SHP77 treated with DMSO at 0.1 percent for 48 hours (cell line): ENCODE results near the gene C10orf95.
"Not testable (repeated sequence)": the region's sequence is repeated elsewhere in the genome, so short reads cannot be mapped to it uniquely, and the experiment has no call there.

ENCODE experiments used
- DNase-seq: peaks from one replicate; lab custom pipeline; 2025; lab: John Stamatoyannopoulos, UW

The C10orf95 gene

DNA sequence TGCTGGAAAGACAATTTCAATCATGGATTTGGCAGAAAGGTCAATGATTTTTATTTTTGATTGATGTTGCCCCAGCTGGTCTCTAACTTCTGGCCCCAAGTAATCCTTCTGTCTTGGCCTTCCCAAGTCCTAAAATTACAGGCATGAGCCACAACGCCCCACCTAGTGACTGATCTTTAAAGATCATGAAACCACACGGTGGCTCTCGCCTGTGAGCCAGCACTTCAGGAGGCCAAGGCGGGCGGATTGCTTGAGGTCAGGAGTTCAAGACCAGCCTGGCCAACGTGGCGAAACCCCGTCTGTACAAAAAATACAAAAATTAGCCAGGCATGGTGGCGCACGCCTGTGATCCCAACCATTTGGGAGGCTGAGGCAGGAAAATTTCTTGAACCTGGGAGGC lies 12.6 kb upstream of the C10orf95 start:
- no peak for DNase-seq

DNA sequence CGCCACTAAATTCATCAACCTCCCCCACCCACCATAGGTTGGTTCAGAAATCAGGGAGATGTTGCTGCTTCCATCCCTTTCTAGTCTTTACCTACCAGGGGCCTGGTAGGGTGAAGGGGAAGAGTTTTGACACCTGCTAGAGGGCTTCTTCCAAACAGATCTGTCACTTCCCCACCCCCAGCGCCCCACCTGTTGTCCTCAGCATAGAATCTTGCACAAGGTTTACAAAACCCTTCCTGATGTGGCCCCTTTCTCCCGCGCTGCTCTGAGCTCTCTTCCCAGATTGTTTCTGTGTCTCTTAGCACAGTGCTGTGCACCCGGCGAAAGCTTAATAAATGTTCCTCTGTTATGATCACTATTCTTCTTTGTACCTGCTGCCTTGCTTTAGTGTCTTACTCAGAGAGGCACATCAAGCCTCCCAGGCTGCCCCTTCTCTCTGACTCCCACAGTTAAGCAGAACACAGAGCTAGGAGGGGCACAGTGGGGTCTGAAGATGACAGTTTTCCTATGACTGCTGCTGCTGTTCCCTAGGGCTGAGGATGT lies 11.2 kb upstream of the C10orf95 start:
- no peak for DNase-seq

DNA sequence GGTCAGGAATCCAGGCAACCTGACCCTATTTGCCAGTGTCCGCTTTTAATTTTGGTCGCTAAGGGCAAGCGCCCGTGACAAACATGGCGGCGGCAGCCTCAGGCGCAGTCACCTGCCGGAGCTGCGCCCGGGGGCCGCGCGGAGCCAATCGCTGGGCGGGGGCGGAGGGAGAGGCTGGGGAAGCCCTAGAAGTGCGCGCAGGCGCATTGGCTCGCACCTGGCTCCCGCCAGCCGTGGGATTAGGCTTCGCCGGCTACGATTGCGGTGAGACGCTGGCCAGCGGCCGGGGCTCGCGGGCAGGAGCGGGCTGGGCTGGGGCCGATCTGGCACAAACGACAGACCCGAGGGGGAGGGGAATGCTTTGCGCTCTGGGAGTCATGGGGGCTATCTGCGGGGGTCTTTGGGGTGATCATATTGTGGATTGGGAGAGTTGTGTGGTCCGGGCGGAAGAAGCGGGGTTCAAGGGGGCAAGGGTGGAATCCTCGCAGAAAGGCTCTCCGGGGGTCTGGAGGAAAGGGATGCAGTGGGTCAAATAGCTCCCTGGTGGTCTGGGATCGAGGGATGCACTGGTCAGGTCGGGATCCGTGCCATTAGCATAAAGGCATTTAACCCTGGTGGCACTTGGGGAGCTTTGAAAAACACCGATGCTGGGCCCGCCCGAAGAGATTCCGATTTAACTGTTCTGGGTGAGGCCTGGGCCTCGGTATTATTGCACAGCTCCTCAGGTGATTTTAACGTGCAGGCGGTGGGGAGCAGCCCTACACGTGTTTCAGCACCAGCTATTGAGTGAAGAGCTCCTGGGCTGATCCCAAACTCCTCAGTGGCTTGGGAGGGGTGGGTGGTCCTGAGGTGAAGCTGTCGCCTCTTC lies 10.1 kb upstream of the C10orf95 start:
- peak; percentile 85 for DNase-seq

DNA sequence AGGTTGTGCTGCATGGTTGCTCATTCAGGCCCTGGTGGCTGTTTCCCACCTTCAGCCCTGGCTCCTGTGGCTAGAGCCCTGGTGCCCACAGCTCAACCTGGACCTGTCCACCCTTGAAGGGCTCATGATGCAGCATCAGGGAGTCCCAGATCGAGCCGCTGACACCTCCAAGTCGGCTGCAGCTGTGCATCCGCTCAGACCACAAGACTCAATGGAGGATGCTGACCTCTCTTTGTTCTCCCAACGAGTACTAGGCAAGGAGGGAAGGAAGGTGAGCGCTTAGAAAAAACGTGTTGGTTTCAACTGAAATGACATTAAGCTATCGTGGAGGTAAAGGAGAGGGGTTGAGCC lies 9.5 kb upstream of the C10orf95 start:
- DNase-seq: peak; percentile 85

DNA sequence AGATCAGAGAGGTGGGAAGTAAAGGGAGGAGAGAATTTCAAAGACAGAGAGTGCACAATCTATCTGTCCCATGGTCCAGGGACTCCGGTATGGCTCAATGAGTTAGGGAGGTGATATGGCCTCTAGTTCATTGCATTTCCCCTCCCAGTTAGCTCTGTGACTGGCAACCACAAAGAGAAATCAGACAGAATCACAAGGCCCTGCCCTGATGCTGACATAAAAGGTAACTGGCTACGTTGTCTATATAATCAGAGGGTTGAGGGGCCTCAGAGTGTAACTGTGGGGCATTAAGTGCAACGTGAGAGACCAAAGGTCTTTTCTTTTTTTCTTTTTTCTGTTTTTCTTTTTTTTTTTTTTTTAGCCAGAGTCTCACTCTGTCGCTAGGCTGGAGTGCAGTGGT lies 7.3 kb upstream of the C10orf95 start:
- DNase-seq: no peak

DNA sequence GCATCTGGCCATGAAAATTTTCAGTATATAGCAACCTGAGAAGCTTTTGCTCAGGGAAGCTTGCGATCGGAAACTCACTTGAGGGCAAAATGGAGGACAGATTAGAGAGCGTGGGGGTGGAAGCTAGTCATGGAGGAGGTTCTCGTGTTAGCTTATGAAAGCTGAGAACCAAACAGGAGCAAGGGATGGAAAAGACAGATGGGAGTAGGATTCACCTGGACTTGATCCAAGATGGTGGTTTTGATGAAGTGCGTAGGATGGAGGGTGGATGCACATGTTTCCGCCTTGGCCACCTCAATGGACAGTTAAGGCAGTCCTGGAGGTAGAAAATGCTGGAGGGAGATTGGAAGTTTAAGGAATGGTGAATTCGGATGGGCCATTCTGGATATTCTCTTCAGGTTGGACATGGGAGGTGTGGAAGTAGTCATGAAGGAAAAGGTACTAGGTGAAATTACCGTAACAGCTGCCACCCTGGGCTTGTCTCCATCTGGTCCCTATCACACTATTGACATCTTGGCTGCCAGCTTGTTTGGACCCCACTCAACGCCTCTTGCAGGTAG lies 6.3 kb upstream of the C10orf95 start:
- no peak for DNase-seq

DNA sequence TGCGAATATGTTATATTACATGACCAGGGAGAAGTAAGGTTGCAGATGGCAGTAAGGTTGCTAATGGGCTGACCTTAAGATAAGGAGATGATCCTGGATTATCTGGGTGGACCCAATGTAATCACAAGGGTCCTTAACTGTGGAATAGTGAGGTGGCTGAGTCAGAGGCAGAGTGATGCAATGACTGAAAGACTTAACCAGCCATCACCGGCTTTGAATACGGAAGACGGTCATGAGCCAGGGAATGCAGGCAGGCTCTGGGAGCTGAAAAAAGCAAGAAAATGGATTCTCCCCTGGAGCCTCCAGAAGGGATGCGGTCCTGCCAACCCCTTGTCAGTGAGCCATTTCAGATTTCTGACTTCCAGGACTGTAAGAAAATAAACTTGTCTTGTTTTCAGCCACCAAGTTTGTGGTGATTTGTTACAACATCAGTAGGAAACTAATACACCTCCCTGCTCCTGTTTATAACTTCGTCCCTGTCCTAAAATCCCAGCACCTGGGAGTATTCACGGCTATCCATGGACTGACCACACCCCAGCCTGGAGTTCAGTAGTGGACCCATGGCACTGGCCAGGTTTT lies 4.6 kb upstream of the C10orf95 start:
- DNase-seq: no peak

DNA sequence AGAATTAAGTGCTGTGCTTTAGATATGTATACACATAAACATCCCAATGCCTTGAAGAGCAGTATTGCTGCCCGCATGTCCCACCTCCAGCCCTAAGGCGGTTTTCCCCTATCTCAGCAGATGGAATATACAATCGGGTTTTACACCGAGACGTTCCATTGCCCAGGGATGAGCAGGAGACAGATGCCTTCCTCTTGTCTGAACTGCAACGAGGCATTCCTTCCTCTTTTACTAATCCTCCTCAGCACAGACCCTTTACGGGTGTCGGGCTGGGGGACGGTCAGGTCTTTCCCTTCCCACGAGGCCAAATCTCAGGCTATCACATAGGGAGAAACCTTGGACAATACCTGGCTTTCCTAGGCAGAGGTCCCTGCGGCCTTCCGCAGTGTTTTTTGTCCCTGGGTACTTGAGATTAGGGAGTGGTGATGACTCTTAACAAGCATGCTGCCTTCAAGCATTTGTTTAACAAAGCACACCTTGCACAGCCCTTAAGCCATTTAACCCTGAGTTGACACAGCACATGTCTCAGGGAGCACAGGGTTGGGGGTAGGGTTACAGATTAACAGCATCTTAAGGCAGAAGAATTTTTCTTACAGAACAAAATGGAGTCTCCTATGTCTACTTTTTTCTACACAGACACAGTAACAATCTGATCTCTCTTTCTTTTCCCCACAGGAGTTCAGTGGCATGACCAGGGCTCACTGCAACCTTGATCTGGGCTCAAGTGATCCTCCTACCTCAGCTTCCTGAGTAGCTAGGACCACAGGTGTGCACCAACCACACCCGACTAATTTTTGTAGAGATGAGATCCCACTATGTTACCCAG lies 3.5 kb upstream of the C10orf95 start:
- not testable (repeated sequence) for DNase-seq

DNA sequence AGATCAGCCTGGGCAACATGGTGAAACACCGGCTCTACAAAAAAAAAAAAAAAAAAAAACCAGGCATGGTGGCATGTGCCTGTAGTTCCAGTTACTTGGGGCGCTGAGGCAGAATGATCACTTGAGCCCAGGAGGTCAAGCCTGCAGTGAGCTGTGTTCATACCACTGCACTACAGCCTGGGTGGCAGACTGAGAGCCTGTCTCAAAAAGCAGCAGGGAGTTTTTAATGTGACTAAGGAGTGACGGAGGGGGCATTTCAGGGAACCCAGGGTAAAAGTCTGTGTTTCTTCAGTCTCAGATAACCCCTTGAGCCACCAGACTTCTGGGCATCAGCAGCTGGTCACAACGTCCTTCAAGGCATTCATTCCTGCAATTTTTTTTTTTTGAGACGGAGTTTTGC lies 2.2 kb upstream of the C10orf95 start:
- DNase-seq: no peak

DNA sequence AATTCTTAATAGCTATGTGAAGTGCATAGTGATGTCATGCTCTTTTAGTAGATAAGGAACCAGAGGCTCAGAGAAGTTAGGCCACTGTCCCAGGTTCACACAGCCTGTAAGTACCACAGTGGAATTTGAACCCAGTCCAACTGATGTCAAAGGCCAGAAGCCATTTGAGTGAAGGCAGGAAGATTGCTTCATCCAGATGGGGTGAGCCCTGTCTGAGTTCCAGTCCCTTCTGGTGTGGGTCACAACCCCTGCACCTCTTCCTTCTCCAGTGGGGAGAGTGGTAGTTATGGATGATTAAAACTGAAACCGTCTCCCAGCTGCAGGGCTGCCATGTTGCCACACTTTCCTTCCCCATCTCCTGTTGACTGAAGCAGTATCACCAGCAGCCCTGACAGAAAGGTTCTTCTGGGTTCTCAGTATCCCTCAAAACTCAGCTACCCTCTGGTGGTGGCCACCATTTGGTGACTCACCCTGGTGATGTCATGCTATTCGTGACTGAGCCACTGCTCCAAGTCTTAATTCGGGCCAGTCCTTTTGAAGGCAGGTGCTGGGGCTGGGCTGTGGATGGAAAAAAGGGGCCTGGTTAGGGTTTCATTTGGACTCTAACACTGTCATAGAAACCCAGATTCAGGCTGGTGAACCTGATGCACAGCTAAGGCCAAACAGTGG lies 1.5 kb upstream of the C10orf95 start:
- no peak for DNase-seq

DNA sequence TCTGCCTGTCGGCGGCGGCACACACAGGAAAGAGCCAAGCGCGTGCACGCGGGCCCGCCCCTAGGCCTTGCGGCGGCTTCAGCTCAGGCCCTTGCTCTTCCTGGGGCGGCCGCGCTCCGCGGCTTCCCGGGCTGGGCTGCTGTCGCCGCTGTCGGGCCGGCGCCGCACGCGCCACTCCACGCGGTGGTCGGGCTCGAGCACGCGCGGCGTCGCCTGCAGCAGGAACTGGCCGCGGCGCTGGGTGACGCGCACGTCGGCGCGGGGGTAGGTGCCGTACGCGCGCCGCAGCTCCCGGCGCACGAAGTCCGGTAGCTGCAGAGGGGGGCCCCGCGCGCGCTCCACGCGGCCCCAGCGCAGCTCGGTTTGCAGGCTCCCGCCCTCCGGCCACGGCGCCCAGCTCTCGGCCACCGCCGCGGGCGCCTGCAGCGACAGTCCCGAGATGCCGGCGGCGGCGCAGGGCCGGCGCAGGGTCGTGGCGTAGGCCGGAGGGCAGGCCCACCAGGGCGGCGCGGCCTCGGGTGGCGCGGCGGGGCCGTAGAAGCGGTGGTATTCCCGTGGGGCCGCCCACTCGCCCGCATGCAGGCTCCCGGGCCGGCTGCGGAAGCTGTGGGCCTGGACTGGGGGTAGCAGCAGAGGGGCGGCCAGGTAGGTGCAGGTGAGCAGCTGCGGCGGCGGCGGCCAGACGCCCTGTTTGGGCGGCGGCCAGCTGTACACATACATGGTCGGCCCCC lies 804 bp downstream of the C10orf95 start:
- DNase-seq: peak; percentile 43

DNA sequence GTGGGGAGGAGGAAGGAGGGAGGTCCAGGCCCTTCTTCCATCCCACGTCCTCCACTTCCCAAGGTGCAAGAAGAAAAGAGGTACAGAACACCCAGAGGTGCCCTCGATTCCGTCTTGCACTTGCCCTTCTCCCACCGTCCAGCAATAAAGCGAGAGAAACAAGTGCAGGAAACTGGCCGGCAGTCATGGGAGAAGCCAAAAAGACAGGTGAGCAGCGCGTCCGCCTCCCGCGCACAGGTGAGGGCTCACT lies 1.3 kb downstream of the C10orf95 start:
- DNase-seq: no peak

DNA sequence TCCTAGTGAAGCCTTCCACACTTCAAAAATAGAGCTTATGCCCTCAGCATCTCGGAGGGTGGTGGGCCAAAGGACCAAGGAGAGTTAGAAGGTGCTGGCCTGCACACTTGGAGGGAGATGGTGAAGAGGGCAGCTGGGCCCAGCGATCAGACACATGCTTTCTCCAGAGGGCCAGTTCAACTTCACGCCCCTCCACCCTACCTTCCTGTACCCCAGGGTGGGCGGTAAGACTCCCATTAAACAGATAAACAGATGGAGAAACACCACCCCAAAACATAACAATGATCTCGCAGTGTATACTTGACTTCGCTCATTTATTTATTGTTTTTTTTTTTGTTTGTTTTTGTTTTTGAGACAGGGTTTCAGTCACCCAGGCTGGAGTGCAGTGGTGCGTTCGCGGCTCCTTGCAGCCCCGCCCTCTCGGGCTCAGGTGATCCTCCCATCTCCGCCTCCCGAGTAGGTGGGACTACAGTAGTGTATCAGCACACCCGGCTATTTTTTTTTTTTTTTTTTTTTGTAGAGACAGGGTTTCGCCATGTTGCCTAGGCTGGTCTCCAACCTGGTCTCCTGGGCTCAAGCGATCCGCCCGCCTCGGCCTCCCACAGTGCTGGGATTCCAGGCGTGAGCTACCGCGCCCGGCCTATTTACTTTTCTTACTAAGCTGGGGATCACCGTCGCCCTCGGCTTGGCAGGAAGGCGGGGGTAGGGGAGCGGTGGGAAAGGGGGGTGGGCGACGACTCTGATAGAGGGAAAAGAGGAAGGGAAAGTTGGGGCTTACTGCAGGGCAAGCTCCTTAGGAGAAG lies 1.8 kb downstream of the C10orf95 start:
- peak; percentile 13 for DNase-seq

DNA sequence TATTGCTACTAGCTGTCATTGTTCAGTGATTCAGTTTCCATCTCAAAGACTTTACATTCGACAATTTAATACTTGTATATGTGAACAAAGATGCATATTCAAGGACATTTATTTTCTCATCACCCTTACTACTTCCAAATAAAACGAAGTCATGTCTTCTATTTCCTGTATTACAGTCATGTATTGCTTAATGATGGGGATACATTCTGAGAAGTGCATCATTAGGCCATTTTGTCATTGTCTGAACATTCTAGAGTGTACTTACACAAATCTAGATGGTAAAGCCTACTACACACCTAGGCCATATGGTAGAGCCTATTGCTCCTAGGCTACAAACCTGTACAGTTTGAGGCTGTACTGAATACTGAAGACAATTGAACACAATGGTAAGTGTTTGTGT lies 6.5 kb downstream of the C10orf95 start:
- DNase-seq: no peak

DNA sequence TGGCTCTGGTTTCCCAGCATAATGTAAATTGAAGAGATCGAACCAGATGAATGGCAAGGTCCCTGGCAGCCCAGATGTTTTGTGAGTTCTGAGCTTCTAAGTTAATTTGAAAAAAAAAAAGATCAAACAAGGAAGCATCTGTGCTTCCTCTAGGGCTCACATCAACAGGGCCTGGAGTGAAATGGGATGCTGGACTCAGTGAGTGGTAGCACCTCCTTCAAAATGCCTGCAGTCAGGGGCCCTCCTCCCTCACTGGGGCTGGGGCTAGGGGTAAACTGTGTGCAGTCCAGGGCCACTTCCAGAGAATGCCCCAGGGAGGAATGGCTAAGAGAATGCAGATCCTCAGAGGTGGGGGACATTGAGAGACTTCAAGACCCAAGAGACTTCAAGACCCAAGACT lies 13.0 kb downstream of the C10orf95 start:
- DNase-seq: no peak

DNA sequence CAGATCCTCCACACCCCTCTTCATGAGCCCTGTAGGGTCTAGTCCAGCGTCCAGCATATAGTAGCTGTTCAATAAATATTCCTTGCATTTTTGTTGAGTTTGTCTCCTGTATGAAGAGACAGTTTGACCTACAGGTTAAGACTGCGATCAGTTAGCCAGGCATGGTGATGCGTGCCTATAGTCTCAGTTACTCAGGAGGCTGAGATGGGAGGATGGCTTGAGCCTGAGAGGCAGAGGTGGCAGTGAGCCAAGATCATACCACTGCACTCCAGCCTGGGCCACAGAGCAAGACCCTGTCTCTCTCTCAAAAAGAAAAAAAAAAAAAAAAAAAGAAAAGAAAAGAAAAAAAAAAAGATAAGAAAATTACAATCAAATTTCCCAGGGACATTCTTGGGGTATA lies 13.8 kb downstream of the C10orf95 start:
- DNase-seq: no peak

DNA sequence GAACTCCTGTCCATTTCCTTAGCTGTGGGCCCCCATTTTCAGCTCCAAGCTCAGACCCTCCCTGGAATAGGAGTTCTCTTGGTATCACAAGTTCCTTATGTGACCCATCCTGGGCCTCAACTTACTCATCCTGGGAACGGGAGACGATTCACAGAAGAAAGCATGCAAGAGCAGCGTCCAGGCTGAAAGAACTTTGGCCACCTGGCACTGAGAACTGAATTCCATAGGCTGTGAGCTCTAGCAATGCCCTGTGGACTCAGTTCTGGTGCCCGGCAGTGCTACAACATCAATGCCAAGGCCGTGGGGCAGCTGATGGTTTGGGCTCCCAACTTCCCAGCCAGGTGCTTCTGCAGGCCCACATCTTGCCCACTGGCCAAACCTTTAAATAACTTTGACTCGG lies 15.0 kb downstream of the C10orf95 start:
- no peak for DNase-seq

DNA sequence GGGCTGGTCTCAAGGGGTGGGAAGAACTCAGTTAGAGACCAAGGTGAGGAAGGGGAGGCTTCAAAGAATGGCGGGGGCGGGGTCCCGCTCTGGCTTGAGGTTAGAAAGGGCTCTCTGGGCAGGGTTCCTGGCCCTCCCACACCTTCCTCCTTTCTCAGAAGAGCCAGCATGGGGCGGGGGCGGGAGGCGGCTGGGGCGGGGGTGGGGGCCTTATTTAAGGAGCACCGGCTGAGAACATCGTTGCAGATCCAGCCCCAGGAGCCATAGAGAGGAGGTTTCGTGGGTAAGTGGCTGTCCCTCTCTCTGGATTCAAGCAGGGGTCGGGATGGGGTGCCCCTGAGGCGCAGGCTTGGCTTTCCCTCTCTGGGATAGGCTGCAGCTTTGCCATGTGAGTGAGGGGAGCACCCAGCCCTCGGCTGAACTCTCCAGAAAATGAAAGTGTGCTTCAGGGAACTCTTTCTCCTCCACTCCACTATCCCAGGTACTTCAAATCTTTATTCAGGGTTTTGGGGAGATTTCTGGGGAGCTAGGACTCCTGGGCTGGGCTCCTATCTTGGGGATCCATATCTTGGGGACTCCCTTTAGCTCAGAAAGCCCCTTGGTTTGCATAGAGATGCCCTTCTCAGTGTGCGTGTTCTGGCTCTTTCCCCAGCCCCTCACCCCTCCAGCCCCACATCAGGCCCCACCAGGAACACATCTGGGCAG lies 15.7 kb downstream of the C10orf95 start:
- DNase-seq: no peak

DNA sequence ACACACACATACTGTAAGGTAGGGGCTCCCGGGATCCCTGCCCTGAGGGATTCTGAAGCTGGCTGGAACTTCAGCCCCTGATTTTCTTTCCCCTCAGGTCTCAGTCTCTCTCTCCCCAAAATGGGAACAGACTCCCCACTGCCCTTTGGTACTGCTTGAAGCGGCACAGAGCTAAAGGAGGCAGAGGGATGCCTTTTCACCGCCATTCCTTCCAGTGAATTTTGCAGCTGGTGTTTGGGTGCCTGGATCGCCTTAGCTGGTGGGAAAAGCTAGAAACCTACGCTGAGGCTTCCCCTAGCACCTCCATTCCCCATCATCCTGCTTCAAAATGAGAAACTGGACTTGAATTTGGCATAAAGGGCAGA lies 16.2 kb downstream of the C10orf95 start:
- DNase-seq: no peak
